ENCODE data around the gene GIPC3.
"Not testable (repeated sequence)": the region's sequence is repeated elsewhere in the genome, so short reads cannot be mapped to it uniquely, and the experiment has no call there.

Gene GIPC3

DNA sequence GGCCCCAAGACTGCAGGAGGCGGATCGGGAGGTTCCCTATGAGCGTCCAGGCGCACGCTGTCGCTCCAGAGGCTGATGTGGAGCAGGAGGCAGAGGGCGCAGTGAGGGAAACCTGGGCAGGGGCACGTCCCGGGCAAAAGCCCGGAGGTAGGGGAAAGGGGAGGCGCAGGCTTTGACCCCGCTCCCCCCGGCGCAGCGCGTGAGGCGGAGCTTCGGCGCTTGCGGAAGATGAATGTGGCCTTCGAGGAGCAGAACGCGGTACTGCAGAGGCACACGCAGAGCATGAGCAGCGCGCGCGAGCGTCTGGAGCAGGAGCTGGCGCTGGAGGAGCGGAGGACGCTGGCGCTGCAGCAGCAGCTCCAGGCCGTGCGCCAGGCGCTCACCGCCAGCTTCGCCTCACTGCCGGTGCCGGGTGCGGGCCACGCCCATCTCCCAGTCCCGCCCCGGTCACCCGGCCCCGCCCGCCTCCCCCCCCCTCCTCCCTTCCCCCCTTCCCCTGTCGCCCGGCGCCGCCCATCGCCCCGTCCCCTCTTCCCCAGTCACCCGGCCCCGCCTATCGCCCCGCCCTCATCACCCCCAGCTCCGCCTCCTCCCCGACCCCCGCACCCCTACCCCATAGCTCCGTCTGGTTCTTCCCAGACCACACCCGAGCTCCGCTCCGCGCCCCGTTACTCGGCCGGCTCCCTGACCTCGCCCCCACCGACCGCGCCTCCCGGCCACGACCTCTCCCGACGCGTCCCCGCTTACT is 8.4 kb upstream of the GIPC3 start:
- DNase-seq (ENCODE audit: low read depth in 2 of 2), result no peak

DNA sequence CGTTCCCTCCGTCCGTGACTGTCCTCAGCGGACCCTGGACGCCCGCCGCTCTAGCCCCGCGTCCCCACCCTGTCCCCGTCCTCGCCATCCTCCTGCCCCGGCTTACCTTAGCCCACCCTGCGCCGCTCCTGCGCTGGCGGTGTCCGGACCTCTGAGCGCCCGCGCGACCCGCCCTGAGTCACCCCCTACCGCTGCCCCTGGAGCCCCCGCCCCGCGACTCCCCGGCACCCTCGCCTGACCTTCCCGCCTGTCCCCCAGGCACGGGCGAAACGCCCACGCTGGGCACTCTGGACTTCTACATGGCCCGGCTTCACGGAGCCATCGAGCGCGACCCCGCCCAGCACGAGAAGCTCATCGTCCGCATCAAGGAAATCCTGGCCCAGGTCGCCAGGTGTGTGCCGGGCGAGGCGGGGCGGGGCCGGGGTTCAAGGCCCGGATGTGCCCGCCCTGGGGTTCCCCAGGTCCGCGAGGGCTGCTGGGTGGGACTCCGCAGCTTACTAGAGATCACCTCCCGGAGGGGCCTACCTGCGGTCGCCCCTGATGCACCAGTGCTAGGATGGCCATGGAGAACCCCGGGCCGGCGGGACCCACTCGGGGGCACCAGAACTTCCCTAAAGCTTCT is 7.4 kb upstream of the GIPC3 start:
- DNase-seq (ENCODE audit: low read depth in 2 of 2), result no peak

GRCh38 chr19:3578390-3578789 is 6.9 kb upstream of the GIPC3 start:
- no peak for DNase-seq (ENCODE audit: low read depth in 2 of 2)

DNA sequence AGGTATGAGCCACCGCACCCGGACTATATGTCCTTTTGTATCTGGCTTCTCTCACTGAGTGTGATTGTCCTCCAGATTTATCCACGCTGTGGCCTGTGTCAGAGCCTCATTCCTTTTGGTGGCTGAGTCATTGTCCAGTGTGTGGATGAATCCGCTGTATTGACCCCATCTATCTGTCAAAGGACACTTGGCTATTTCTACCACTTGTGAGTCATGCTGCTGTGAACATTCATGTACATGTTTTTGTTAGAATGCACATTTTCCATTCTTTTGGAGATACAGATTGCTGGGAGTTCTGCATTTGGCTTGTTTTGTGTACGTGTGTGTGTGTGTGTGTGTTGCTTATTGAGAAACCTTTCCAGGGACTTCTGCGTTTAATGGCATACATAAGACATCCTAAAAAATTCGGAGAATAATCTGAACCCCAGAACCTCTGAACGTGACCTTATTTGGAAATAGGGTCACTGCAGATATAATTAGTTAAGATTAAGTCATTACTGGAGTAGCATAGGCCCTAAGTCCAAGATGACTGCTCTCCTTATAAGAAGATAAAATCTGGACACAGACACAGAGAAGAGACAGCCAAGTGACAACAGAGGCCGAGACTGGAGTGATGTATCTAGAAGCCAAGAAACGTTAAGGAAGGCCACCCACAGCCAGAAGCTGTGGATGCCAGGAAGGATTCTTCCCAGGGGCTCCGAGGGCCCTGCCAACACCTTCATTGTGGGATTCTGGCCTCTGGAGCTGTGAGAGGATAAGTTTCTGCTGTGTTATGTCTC is 4.9 kb upstream of the GIPC3 start:
- no peak for DNase-seq (ENCODE audit: low read depth in 2 of 2)

GRCh38 chr19:3581792-3582191 is 3.5 kb upstream of the GIPC3 start:
- not testable (repeated sequence) for DNase-seq (ENCODE audit: low read depth in 2 of 2)

DNA sequence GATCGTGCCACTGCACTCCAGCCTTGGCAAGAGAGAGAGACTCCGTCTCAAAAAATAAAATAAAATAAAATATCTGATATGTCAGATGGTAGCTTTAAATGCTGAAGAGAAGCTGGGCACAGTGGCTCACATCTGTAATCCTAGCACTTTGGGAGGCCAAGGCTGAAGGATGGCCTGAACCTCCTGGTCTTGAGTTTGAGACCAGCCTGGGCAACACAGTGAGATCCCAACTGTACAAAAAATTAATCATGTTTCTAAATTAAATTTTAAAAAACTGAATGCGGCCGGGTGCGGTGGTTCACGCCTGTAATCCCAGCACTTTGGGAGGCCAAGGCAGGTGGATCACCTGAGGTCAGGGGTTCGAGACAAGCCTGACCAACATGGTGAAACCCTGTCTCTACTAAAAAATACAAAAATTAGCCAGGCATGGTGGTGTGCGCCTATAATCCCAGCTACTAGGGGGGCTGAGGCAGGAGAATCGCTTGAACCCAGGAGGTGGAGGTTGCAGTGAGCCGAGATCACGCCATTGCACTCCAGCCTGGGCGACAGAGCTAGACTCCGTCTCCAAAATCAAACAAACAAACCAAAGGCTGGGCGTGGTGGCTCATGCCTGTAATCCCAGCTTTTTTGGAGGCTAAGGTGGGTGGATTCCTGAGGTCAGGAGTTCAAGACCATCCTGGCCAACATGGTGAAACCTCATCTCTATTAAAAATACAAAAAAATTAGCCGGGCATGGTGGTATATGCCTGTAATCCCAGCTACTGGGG is 1.1 kb upstream of the GIPC3 start:
- DNase-seq (ENCODE audit: low read depth in 2 of 2), result not testable (repeated sequence)

- DNase-seq (ENCODE audit: low read depth in 2 of 2), result no peak
These were observed 899 bp downstream of the GIPC3 start for GRCh38 chr19:3586127-3586626.

- no peak for DNase-seq (ENCODE audit: low read depth in 2 of 2)
These were observed 1.5 kb downstream of the GIPC3 start for GRCh38 chr19:3586707-3587346.

DNA sequence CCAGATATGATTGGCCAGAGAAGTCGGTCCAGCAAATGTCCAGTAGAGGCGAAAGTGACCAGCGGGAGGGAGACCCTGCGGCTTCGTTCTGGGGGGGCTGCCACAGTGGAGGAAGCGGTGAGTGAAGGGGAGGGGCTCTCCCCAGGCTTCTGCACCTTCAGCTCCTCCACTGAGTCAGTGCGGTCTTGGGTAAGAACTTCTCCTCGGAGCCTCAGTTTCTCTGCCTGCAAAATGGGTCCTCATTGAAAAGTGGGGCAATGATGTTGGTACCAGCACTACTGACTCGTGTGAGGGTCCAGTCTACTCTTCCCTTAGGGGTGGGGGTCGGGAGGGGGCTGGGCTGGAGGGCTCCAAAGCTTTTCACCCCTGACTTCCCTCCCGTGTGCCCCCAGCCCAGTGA is 4.2 kb downstream of the GIPC3 start:
- no peak for DNase-seq (ENCODE audit: low read depth in 2 of 2)

- DNase-seq (ENCODE audit: low read depth in 2 of 2), result no peak
These were observed 4.7 kb downstream of the GIPC3 start for GRCh38 chr19:3589949-3590348.

GRCh38 chr19:3590991-3591659 is 5.8 kb downstream of the GIPC3 start:
- DNase-seq (ENCODE audit: low read depth in 2 of 2), result no peak

DNA sequence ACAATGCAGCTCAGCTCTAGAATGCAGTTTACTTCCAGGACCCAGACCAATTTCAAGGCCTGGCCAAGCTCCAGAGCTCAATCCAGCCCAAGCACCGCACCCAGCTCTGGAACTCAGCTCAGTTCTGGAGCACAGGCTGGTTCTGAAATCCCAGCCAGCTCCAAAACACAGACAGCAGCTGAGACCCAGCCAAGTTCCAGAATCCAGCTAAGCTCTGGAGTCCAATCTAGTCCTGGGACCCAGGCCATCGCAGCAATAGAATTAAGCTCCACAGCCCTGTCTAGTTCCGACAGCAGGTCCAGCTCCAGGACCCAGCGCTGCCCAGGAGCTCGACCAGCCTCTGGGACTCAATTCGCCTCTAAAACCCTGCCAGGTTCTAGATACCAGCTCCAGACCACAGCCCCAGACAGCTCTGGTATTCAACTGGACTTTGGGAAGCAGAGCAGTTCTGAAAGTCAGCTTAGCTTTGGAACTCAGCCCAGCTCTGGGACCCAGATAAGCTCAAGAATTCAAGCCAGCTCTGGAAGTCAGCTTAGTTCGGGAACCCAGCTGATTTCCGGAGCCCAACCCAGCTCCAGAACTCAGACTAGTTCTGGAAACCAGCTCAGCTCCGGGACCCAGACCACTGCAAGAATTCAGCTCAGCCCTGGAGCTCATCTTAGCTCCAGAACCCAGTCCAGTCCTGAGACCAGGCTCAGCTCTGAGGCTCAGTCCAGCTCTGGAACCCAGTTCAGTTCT is 6.8 kb downstream of the GIPC3 start:
- no peak for DNase-seq (ENCODE audit: low read depth in 2 of 2)

DNA sequence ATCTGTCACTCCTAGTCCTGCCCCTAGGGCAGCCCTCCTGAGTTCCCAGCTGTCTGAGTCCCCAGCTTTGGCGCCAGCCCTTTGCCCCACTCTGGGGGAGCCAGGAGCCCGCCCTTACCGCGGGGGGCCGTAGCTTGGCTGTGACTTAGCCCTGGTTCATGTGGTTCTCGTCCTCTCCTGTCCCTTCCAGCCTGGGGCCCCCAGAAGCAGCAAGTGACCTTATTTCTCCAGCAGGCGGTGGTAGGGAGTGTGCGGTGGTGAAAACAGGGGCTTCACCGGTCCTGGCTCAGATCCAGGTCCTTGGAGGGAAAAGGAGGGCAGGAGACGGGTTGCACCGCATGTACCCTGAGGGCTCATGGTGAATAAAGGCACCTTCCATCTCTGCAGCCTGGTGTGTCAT is 7.9 kb downstream of the GIPC3 start:
- no peak for DNase-seq (ENCODE audit: low read depth in 2 of 2)

DNA sequence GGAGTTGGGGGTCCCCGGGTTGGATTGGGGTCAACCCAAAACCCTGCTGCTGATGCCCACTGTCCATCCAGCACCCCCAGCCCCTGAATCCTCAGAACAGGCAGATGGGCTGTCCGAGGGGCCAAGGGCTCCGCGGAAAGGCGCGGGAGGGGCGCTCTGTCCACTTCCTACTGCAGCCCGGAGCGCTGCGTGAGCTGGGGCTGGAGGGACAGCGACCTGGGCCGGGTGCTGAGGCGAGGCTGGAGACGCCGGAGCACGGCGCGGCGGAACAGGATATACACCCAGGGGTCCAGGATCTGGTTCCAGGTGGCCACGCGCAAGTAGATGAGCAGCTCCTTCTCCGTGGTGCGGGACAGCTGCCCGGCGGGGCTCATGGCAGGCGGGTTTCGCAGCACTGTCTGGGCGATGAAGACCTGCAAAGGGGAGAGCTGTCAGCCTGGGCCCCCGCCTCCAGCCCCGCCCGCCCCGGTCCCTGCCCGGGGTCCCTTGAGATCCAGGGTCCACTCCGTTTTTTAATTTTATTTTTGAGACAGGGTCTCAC is 10.3 kb downstream of the GIPC3 start:
- DNase-seq (ENCODE audit: low read depth in 2 of 2), result no peak

GRCh38 chr19:3599776-3600187 is 14.5 kb downstream of the GIPC3 start:
- no peak for DNase-seq (ENCODE audit: low read depth in 2 of 2)

DNA sequence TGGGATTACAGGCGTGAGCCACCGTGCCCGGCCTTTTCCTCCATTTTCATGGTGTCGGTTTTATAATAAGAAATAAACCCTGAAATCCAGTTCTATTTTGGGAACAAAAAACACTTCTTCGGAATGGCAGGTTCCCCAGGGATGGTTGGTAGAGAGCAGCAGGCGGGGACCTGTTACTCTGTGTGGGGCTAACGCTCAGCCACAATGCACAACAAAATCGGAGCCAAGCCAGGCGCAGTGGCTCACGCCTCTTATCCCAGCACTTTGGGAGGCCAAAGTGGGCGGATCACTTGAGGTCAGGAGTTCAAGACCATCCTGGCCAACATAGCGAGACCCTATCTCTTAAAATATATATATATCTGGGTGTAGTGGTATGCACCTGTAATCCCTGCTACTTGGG is 15.7 kb downstream of the GIPC3 start:
- no peak for DNase-seq (ENCODE audit: low read depth in 2 of 2)

- DNase-seq (ENCODE audit: low read depth in 2 of 2), result no peak
These were observed 18.0 kb downstream of the GIPC3 start for GRCh38 chr19:3603121-3603811.

- no peak for DNase-seq (ENCODE audit: low read depth in 2 of 2)
These were observed 19.1 kb downstream of the GIPC3 start for GRCh38 chr19:3604227-3604986.

GRCh38 chr19:3604987-3605343 is 19.7 kb downstream of the GIPC3 start:
- peak in 1 of 2 donors; percentile 36 for DNase-seq (ENCODE audit: low read depth in 2 of 2)

Data from stimulated activated CD8-positive, alpha-beta memory T cell treated with anti-CD3 and anti-CD28 coated beads, Interleukin-7, amount 100 ng/mL, for 4 hours (primary cell).